GM12878 (cell line): ENCODE data around the gene TP53I3. TPM values are rescaled to one million over a fixed set of nuclear protein-coding genes. Genes with fewer than 3 reads are reported as not detected.

ENCODE experiments used
- ATAC-seq: fragments of 200-7000 bp; cut with Tn5 transposase; 3 replicates; pipeline ENCODE4 v1.9.1; 2020; ENCODE audit warnings: mild to moderate bottlenecking, moderate library complexity
- BruUV-seq: library from RNA; stranded (reverse); fragments of 400-500 nt; replicated peaks from 2 replicates; lab custom pipeline; 2021; lab: Mats Ljungman, UMichigan
- CTCF ChIA-PET: fragments of 300-600 bp; sonication (Branson Sonifier 250); formaldehyde crosslinking; extraction: SDS; loops from one replicate; lab custom pipeline; 2021; ENCODE audit warnings: inconsistent platforms; lab: Yijun Ruan, JAX
- POLR2A ChIA-PET: fragments of 350-600 bp; formaldehyde crosslinking; extraction: SDS; loops from one replicate; lab custom pipeline; 2021; ENCODE audit warnings: inconsistent platforms; lab: Charles Lee
- RAD21 ChIA-PET: fragments of 300-600 bp; sonication (Branson Sonifier 250); formaldehyde crosslinking; loops from one replicate; lab custom pipeline; 2023; ENCODE audit warnings: antibody characterized with exemption; ENCODE audit not compliant: unreplicated experiment; lab: Charles Lee
- SMC1A ChIA-PET: fragments of 300-600 bp; sonication (Branson Sonifier 250); formaldehyde crosslinking; loops from one replicate; lab custom pipeline; 2023; ENCODE audit not compliant: unreplicated experiment, uncharacterized antibody; lab: Charles Lee
- DNase-seq: peaks from one replicate; pipeline ENCODE4 v3.0.0-alpha.2; 2011; ENCODE audit warnings: low read depth, low spot score
- FAIRE-seq: peaks from 3 replicates; lab custom pipeline; 2011; peaks lifted over from hg19 to GRCh38; lab: Jason Lieb, UNC
- H2AFZ ChIP-seq: 2 replicates; pipeline ENCODE4 v1.6.0; 2011; ENCODE audit warnings: low read depth, low read length, control low read depth; ENCODE audit not compliant: control insufficient read depth
- H3K27ac ChIP-seq: 2 replicates; pipeline ENCODE4 v1.5.1; 2011; ENCODE audit warnings: control low read depth; ENCODE audit not compliant: control insufficient read depth, insufficient read depth
- H3K27me3 ChIP-seq, 2 experiments: replicated peaks in 1 of 2; 2 replicates each; pipeline versions ENCODE4 v1.6.0 to v1.6.1; 2011; ENCODE audit warnings: low read length in 1 of 2; ENCODE audit not compliant: control insufficient read depth in 2 of 2, insufficient read depth in 2 of 2
- H3K36me3 ChIP-seq, 2 experiments: 2 replicates each; pipeline ENCODE4 v1.5.1; 2011; ENCODE audit warnings: low read length in 1 of 2; ENCODE audit not compliant: control insufficient read depth in 2 of 2, insufficient read depth in 2 of 2
- H3K4me1 ChIP-seq: 2 replicates; pipeline ENCODE4 v1.6.1; 2011; ENCODE audit warnings: mild to moderate bottlenecking, low read length, moderate library complexity, mixed read lengths; ENCODE audit not compliant: control insufficient read depth, insufficient read depth
- H3K4me2 ChIP-seq: 2 replicates; pipeline ENCODE4 v1.6.0; 2011; ENCODE audit warnings: control low read depth; ENCODE audit not compliant: control insufficient read depth, insufficient read depth
- H3K4me3 ChIP-seq: fragments of 200-600 bp; sonication (generic); 2 replicates; pipeline ENCODE4 v1.5.1; 2016
- H3K79me2 ChIP-seq: 2 replicates; pipeline ENCODE4 v1.6.0; 2011; ENCODE audit warnings: low read length; ENCODE audit not compliant: control insufficient read depth, insufficient read depth
- H3K9ac ChIP-seq: 2 replicates; pipeline ENCODE4 v1.8.0; 2011; ENCODE audit warnings: low read length, control low read depth, mixed read lengths; ENCODE audit not compliant: control insufficient read depth, insufficient read depth
- H3K9me3 ChIP-seq: replicated peaks from 3 replicates; pipeline ENCODE4 v1.5.1; 2011; ENCODE audit warnings: mild to moderate bottlenecking, low read length; ENCODE audit not compliant: control insufficient read depth, insufficient read depth
- H4K20me1 ChIP-seq: 2 replicates; pipeline ENCODE4 v1.6.0; 2011; ENCODE audit not compliant: control insufficient read depth, insufficient read depth
- CBFB ChIP-seq: IDR thresholded peaks from 2 replicates; pipeline ENCODE4 v1.6.1; 2016; ENCODE audit warnings: antibody characterized with exemption, low read depth
- EED ChIP-seq: sonication (generic); IDR thresholded peaks from 2 replicates; pipeline ENCODE4 v1.6.1; 2016; ENCODE audit warnings: antibody characterized with exemption, low read depth
- GABPA ChIP-seq: IDR thresholded peaks from 2 replicates; pipeline ENCODE4 v1.6.1; 2014; ENCODE audit warnings: antibody characterized with exemption, low read depth, mild to moderate bottlenecking, inconsistent platforms
- KDM1A ChIP-seq: fragments of 200-600 bp; sonication (generic); IDR thresholded peaks from 2 replicates; pipeline ENCODE4 v1.6.1; 2016; ENCODE audit warnings: borderline replicate concordance
- MEF2B ChIP-seq: fragments of 450-650 bp; IDR thresholded peaks from 2 replicates; pipeline ENCODE4 v1.6.1; 2018; ENCODE audit warnings: mild to moderate bottlenecking, moderate library complexity; ENCODE audit not compliant: partially characterized antibody, poor library complexity, severe bottlenecking
- NFXL1 ChIP-seq: fragments of 450-650 bp; IDR thresholded peaks from 2 replicates; pipeline ENCODE4 v1.6.1; 2017; ENCODE audit warnings: antibody characterized with exemption, mild to moderate bottlenecking, borderline replicate concordance
- RELA ChIP-seq: fragments of 450-650 bp; IDR thresholded peaks from 2 replicates; pipeline ENCODE4 v1.8.0; 2014; ENCODE audit warnings: borderline replicate concordance; ENCODE audit not compliant: partially characterized antibody
- TCF3 ChIP-seq: IDR thresholded peaks from 2 replicates; pipeline ENCODE4 v1.6.1; 2012; ENCODE audit warnings: low read depth, mild to moderate bottlenecking, low read length, borderline replicate concordance; ENCODE audit not compliant: insufficient read depth
- ZBED1 ChIP-seq: IDR thresholded peaks from 2 replicates; pipeline ENCODE4 v1.6.1; 2016; ENCODE audit warnings: borderline replicate concordance
- ZNF217 ChIP-seq: fragments of 450-650 bp; IDR thresholded peaks from 2 replicates; pipeline ENCODE4 v1.6.1; 2017; ENCODE audit warnings: antibody characterized with exemption, mild to moderate bottlenecking
- ZNF274 ChIP-seq: IDR thresholded peaks from one replicate; pipeline ENCODE4 v1.8.0; 2011; ENCODE audit not compliant: insufficient read length, insufficient read depth
- WGBS: methylation state at CpG from one replicate; pipeline ENCODE4 v1.1.6; 2016; ENCODE audit warnings: low lambda C conversion rate; ENCODE audit not compliant: insufficient replicate concordance, insufficient coverage; ENCODE audit errors: missing lambda C conversion rate; 5-methylcytosine and 5-hydroxymethylcytosine counted together
- in situ Hi-C: fragments of 300-500 bp; cut with MboI; formaldehyde crosslinking; loops from 9 replicates; pipeline ENCODE4 v1.14.3; 2018; ENCODE audit warnings: mixed read lengths
- intact Hi-C: fragments of 100-400 bp; cut with micrococcal nuclease; formaldehyde crosslinking; loops from one replicate; pipeline ENCODE4 v1.14.2; 2022; ENCODE audit not compliant: unreplicated experiment
- polyA plus RNA-seq, 11 experiments: library from polyadenylated mRNA; depleted of rRNA in 4 of 11; unstranded in 6 of 11; stranded (reverse) in 5 of 11; fragments of >200 nt; fragmentation: Nextera tagmentation in 4 of 11; fragmentation: Illumina TruSeq in 1 of 11; extraction: Ambion mirVana in 4 of 11; extraction: Trizol in 1 of 11; gene quantifications; 1 replicate in 1 of 11; 2 replicates in 10 of 11; pipeline versions ENCODE4 v1.2.1 to v1.2.3, GENCODE V29; 2011 to 2016; ENCODE audit warnings: inconsistent platforms in 2 of 11, missing spikeins in 2 of 11, low read depth in 1 of 11
- total RNA-seq, 4 experiments: library from RNA; depleted of rRNA in 3 of 4; stranded (reverse); fragments of >200 nt in 3 of 4; fragmentation: Illumina TruSeq in 1 of 4; extraction: Trizol in 1 of 4; gene quantifications; 2 replicates each; pipeline versions ENCODE4 v1.2.1 to v1.2.3, GENCODE V29; 2013 to 2021
- TF ChIP-seq, protein P1 (sequence below): IDR thresholded peaks from 2 replicates; pipeline ENCODE4 v1.6.1; 2012; ENCODE audit warnings: low read depth, low read length, improper control_type of control experiment
- TF ChIP-seq, protein P2 (sequence below): fragments of 450-650 bp; IDR thresholded peaks from 2 replicates; pipeline ENCODE4 v1.6.1; 2014; ENCODE audit warnings: mild to moderate bottlenecking
- TF ChIP-seq, protein P3 (sequence below): fragments of 450-650 bp; IDR thresholded peaks from 2 replicates; pipeline ENCODE4 v1.6.1; 2017; ENCODE audit warnings: mild to moderate bottlenecking, moderate library complexity

TP53I3 gene
- total and polyA plus RNA-seq, 10 of the 15 experiments (the other 5 are each of a cell fraction or from before 2014, with no cell fraction given), result 1.4 to 57.4 (median 11.6) TPM

GRCh38 chr2:24123922-24124580 lies 39.4 kb upstream of the TP53I3 start (continued):
- TF ChIP-seq, protein P1, sequence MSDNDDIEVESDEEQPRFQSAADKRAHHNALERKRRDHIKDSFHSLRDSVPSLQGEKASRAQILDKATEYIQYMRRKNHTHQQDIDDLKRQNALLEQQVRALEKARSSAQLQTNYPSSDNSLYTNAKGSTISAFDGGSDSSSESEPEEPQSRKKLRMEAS, result no peak
- TF ChIP-seq RELA (no peak), ZNF217 (no peak), EED (no peak), MEF2B (no peak)
- TF ChIP-seq, protein P2, sequence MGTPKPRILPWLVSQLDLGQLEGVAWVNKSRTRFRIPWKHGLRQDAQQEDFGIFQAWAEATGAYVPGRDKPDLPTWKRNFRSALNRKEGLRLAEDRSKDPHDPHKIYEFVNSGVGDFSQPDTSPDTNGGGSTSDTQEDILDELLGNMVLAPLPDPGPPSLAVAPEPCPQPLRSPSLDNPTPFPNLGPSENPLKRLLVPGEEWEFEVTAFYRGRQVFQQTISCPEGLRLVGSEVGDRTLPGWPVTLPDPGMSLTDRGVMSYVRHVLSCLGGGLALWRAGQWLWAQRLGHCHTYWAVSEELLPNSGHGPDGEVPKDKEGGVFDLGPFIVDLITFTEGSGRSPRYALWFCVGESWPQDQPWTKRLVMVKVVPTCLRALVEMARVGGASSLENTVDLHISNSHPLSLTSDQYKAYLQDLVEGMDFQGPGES, result no peak

- FAIRE-seq, result no peak
- BruUV-seq, result TSS peak; percentile 77
- SMC1A ChIA-PET, result interaction anchor here (0.6 to 2.8 kb wide), 14 partner anchors 9 to 291 kb away, joined by 3 to 14 read pairs (median 4); partner anchors contain the start of genes SF3B6 and TP53I3
- TF ChIP-seq CBFB, result no peak
- peak; percentile 66; the same call in 1 of the 2 replicates for TF ChIP-seq NFXL1
- TF ChIP-seq, protein P3, sequence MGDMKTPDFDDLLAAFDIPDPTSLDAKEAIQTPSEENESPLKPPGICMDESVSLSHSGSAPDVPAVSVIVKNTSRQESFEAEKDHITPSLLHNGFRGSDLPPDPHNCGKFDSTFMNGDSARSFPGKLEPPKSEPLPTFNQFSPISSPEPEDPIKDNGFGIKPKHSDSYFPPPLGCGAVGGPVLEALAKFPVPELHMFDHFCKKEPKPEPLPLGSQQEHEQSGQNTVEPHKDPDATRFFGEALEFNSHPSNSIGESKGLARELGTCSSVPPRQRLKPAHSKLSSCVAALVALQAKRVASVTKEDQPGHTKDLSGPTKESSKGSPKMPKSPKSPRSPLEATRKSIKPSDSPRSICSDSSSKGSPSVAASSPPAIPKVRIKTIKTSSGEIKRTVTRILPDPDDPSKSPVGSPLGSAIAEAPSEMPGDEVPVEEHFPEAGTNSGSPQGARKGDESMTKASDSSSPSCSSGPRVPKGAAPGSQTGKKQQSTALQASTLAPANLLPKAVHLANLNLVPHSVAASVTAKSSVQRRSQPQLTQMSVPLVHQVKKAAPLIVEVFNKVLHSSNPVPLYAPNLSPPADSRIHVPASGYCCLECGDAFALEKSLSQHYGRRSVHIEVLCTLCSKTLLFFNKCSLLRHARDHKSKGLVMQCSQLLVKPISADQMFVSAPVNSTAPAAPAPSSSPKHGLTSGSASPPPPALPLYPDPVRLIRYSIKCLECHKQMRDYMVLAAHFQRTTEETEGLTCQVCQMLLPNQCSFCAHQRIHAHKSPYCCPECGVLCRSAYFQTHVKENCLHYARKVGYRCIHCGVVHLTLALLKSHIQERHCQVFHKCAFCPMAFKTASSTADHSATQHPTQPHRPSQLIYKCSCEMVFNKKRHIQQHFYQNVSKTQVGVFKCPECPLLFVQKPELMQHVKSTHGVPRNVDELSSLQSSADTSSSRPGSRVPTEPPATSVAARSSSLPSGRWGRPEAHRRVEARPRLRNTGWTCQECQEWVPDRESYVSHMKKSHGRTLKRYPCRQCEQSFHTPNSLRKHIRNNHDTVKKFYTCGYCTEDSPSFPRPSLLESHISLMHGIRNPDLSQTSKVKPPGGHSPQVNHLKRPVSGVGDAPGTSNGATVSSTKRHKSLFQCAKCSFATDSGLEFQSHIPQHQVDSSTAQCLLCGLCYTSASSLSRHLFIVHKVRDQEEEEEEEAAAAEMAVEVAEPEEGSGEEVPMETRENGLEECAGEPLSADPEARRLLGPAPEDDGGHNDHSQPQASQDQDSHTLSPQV, result 0 out of 2 replicates have a peak, but pooled peaks have one; percentile 52
- no peak for TF ChIP-seq KDM1A
- TF ChIP-seq, protein P1, result no peak
- no peak for TF ChIP-seq ZBED1
- TF ChIP-seq TCF3, result 0 out of 2 replicates have a peak, but pooled peaks have one; percentile 4
- no peak for TF ChIP-seq GABPA
- no peak for TF ChIP-seq ZNF274
Observed at GRCh38 chr2:24123195-24123921, 38.7 kb upstream of the TP53I3 start, which contains the start of the genes FAM228B and PFN4. TSS of gene FAM228B (plus strand) at chr2:24123469. CDS start at chr2:24124362, 893 bp downstream. TSS of gene PFN4 (minus strand) at chr2:24123334. CDS start at chr2:24122535, 799 bp downstream.

More at GRCh38 chr2:24123195-24123921, 38.7 kb upstream of the TP53I3 start, which contains the start of the genes FAM228B and PFN4:
- ATAC-seq (peak; percentile 98), DNase-seq (peak; percentile 41)
- Histone ChIP-seq H3K36me3 (no peaks in the 10 kb centered on the region), H2AFZ (peak within 1 kb of the TSS; percentile 97), H3K4me1 (no peaks in the 10 kb centered on the region), H3K9me3 (no peaks in the 10 kb centered on the region), H3K4me2 (peak within 1 kb of the TSS; percentile 97), H3K27ac (peak within 1 kb of the TSS; percentile 90), H3K9ac (peak within 1 kb of the TSS; percentile 92), H3K27me3 (no peaks in the 10 kb centered on the region), H3K4me3 (peak within 1 kb of the TSS; percentile 82), H3K79me2 (peaks cover 9% of the 10 kb centered on the region), H4K20me1 (no peaks in the 10 kb centered on the region)
- intact Hi-C loops (loop anchor here (1.0 to 2.0 kb wide), 2 partner anchors 40 to 197 kb away; partner anchors contain the start of gene ATAD2B), in situ Hi-C loops (no loop called here)
- CTCF ChIA-PET, result interaction anchor here (0.8 to 3.2 kb wide), 9 partner anchors 39 to 299 kb away, joined by 3 to 16 read pairs (median 5); partner anchors contain the start of genes SF3B6 and TP53I3
- WGBS, result under 1% methylated on average over 99 of the region's 103 CpGs
- RAD21 ChIA-PET, result interaction anchor here (0.9 to 2.0 kb wide), 6 partner anchors 39 to 261 kb away, joined by 3 to 13 read pairs (median 6); partner anchors contain the start of genes ATAD2B, SF3B6 and TP53I3
- POLR2A ChIA-PET, result interaction anchor here (0.8 to 2.2 kb wide), 5 partner anchors 13 to 196 kb away, joined by 3 to 14 read pairs (median 5); partner anchors contain the start of genes ATAD2B and TP53I3
